ENCODE results near the gene ACE2. TPM values are rescaled to one million over a fixed set of nuclear protein-coding genes. Genes with fewer than 3 reads are reported as not detected.
A peak's percentile ranks its signal among the peaks of the same experiment; 100 is the strongest.

ACE2 gene
- total and polyA plus RNA-seq, 9 of the 15 experiments (the other 6 are each of a cell fraction or from before 2014, with no cell fraction given): 0.03 to 0.09 (median 0.07) TPM; not detected in 6

GRCh38 chrX:15579778-15580747 is 20.7 kb downstream of the ACE2 start (continued):
- no peak for TF ChIP-seq HMGXB4 (CRISPR knock-in tag; IDR thresholded peaks at IDR 0.05)
- TF ChIP-seq ZNF121 (CRISPR knock-in tag; conservative IDR thresholded peaks at IDR 0.05): no peak
- 0 out of 2 replicates have a peak, but pooled peaks have one; percentile 43 for TF ChIP-seq DMBX1 (CRISPR knock-in tag; IDR thresholded peaks at IDR 0.05; ENCODE audit: borderline replicate concordance)
- TF ChIP-seq DDX20 (tag; IDR thresholded peaks at IDR 0.05; ENCODE audit: low read depth): no peak
- no peak for TF ChIP-seq FOXK2 (conservative IDR thresholded peaks at IDR 0.05 in 1 of 2, IDR thresholded peaks at IDR 0.05 in 1 of 2; ENCODE audit: low read depth in 2 of 2)
- peak; percentile 54 for TF ChIP-seq CREM (IDR thresholded peaks at IDR 0.05; ENCODE audit: low read depth)
- peak; percentile 65 for TF ChIP-seq CREB1 (IDR thresholded peaks at IDR 0.05)
- TF ChIP-seq CREB1 (CRISPR knock-in tag; IDR thresholded peaks at IDR 0.05): no peak
- no peak for TF ChIP-seq SUPT5H (IDR thresholded peaks at IDR 0.05)
- TF ChIP-seq ZBTB1 (CRISPR knock-in tag; IDR thresholded peaks at IDR 0.05; ENCODE audit: borderline replicate concordance, low read depth): no peak
- TF ChIP-seq, protein P1, sequence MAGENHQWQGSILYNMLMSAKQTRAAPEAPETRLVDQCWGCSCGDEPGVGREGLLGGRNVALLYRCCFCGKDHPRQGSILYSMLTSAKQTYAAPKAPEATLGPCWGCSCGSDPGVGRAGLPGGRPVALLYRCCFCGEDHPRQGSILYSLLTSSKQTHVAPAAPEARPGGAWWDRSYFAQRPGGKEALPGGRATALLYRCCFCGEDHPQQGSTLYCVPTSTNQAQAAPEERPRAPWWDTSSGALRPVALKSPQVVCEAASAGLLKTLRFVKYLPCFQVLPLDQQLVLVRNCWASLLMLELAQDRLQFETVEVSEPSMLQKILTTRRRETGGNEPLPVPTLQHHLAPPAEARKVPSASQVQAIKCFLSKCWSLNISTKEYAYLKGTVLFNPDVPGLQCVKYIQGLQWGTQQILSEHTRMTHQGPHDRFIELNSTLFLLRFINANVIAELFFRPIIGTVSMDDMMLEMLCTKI (IDR thresholded peaks at IDR 0.05; ENCODE audit: partially characterized antibody): no peak
- TF ChIP-seq LARP7 (IDR thresholded peaks at IDR 0.05): no peak
- peak; percentile 55; the same call in 1 of the 2 replicates for TF ChIP-seq ZFX (CRISPR knock-in tag; IDR thresholded peaks at IDR 0.05)
- TF ChIP-seq, protein P2, sequence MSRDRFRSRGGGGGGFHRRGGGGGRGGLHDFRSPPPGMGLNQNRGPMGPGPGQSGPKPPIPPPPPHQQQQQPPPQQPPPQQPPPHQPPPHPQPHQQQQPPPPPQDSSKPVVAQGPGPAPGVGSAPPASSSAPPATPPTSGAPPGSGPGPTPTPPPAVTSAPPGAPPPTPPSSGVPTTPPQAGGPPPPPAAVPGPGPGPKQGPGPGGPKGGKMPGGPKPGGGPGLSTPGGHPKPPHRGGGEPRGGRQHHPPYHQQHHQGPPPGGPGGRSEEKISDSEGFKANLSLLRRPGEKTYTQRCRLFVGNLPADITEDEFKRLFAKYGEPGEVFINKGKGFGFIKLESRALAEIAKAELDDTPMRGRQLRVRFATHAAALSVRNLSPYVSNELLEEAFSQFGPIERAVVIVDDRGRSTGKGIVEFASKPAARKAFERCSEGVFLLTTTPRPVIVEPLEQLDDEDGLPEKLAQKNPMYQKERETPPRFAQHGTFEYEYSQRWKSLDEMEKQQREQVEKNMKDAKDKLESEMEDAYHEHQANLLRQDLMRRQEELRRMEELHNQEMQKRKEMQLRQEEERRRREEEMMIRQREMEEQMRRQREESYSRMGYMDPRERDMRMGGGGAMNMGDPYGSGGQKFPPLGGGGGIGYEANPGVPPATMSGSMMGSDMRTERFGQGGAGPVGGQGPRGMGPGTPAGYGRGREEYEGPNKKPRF (IDR thresholded peaks at IDR 0.05; ENCODE audit: low read depth, low read length): no peak
- TF ChIP-seq SMAD4 (CRISPR knock-in tag; conservative IDR thresholded peaks at IDR 0.05): peak; percentile 56; the same call in 1 of the 2 replicates
- TF ChIP-seq ETV1 (tag; conservative IDR thresholded peaks at IDR 0.05; ENCODE audit: low read depth): no peak
- TF ChIP-seq SMARCE1 (IDR thresholded peaks at IDR 0.05): peak; percentile 88
- TF ChIP-seq CC2D1A (IDR thresholded peaks at IDR 0.05): peak; percentile 82; the same call in 1 of the 2 replicates
- TF ChIP-seq GATAD2B (IDR thresholded peaks at IDR 0.05; ENCODE audit: borderline replicate concordance): peak; percentile 82
- no peak for TF ChIP-seq FOXO4 (CRISPR knock-in tag; IDR thresholded peaks at IDR 0.05)
- TF ChIP-seq MAFK (IDR thresholded peaks at IDR 0.05; ENCODE audit: low read length): no peak
